HG02884 (cell line): Measurements from ENCODE around the gene GLP2R.

Source experiments
- ATAC-seq: cut with Tn5 transposase; IDR thresholded peaks from one replicate; pipeline ENCODE4 v1.9.1; 2021; ENCODE audit warnings: mild to moderate bottlenecking, moderate library complexity; ENCODE audit not compliant: unreplicated experiment

The GLP2R gene

GRCh38 chr17:9845306-9845705 lies 19.6 kb downstream of the GLP2R start:
- no peak for ATAC-seq

DNA sequence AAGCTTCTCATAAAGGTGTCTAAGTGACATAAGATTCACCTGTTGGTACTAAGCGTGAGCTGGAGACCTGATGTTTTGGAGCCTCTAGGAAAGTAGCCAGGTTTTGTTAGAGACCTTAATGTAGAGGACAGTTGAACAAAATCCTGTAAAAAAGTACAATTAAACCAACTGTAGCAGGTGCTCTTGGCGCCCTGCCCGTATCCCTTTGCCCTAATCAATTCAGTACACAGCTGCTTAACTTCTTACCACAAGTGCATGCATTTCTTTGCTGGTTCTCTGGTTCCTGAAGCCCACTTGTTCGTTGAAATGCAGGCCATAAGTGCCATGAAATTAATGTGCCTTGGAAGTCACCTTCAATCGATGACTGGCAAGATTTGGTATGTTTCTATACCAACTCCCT lies 24.4 kb downstream of the GLP2R start:
- no peak for ATAC-seq

- no peak for ATAC-seq
Observed at GRCh38 chr17:9854255-9854654, 28.5 kb downstream of the GLP2R start.

DNA sequence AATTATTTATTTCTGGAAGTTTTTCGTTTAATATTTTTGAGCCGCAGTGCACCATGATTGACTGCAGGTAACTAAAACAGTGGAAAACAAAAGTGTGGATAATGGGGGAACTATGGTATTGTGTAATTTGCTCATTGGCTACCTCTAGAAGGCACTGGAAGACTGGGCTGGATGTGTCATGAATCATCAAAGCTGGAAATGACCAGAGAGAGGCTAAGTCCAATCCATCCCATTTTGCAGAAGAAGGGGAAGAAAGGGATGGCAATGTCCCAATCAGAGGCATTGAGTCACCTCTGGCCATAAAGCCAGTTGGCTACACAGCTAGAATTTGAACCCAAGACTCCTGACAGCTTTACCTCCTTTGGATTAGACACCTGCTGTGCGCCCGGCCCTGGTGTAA lies 29.3 kb downstream of the GLP2R start:
- no peak for ATAC-seq

GRCh38 chr17:9859781-9860180 lies 34.1 kb downstream of the GLP2R start:
- ATAC-seq, result no peak

- no peak for ATAC-seq
Observed at GRCh38 chr17:9860851-9861250, 35.1 kb downstream of the GLP2R start.

GRCh38 chr17:9862220-9862619 lies 36.5 kb downstream of the GLP2R start:
- no peak for ATAC-seq

DNA sequence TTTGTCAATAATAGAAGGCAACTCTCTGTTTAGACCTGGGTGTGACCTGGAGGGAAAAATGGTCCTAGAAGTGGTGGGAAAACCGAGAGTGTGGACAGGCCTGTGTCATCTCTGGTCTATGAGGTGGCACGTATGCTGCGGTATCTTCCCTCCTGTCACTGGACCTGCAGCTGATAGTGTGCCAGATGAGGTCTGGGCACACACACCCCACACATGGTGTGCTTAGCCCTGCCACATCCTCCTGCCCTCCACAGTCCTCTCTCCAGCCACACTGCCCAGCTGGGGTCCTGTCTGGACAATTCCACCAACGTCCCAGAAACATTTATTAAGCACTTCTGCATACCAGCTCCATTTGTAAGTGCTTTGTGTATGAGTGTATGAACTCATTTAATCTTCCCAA lies 37.2 kb downstream of the GLP2R start:
- ATAC-seq, result no peak

GRCh38 chr17:9865586-9865985 lies 39.9 kb downstream of the GLP2R start:
- ATAC-seq, result no peak

DNA sequence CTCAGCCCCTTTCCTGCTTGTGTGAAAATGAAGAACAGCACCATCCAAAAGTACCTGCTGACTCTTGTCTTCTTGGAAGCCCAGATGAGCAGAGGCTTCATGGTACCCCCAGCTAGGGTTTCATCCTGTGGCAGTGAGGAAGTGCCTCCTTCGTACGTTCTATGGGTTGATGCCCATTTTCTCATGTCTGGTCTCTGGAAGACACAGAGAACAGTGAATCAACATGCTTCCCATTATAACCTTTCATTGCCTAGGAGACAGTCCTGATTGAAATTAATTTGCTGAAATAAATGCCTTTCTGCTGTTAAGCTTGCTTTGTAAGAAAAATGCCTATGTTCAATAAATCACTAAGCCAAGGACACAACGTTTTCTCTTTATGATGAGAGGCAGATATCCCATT lies 42.8 kb downstream of the GLP2R start:
- no peak for ATAC-seq

DNA sequence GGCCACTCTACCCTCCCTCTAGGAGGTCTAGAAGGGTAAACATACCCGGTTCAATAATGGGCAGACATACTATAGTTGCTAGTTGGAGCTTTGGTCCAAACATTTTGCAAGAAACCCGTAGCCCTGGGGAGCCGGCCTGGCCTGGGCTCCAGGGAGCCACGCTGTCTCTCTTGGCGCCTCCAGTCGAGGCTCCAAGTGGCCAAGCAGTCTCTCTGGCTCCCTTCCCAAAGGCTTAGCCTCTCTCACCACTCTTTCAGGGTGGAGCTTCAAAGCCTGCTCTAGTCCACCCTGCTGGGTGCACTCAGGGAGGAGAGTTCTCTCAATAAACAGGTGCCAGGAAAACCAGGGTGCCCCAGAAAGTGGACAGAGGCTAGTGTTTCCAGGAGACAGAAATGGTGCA lies 47.1 kb downstream of the GLP2R start:
- ATAC-seq, result no peak

- ATAC-seq, result no peak
Observed at GRCh38 chr17:9874722-9875121, 49.0 kb downstream of the GLP2R start.

GRCh38 chr17:9875441-9875840 lies 49.7 kb downstream of the GLP2R start:
- ATAC-seq, result no peak

GRCh38 chr17:9878356-9878755 lies 52.6 kb downstream of the GLP2R start:
- ATAC-seq, result no peak

GRCh38 chr17:9878786-9879525 lies 53.2 kb downstream of the GLP2R start:
- ATAC-seq, result no peak

DNA sequence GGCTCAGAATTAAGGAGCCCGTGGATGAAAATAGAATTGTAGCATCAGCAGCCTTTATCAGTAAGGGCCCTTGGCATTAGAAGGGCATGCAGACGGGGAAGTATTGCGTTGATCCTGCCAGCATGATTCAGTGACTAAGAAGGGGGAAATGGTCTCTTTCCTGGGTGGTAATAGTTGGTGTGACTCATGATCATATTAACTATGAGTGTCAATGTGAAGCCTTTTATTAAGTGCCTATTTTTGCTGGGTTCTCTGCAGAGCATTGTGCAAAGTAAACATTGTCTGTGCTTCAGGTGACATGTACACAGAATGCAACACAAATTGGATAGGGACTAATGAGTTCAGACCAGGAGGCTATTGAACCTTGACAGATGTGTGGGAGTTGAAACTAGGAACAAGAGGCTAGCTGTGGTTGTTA lies 54.9 kb downstream of the GLP2R start:
- ATAC-seq, result no peak

- no peak for ATAC-seq
Observed at GRCh38 chr17:9883451-9883850, 57.7 kb downstream of the GLP2R start.

- ATAC-seq, result no peak
Observed at GRCh38 chr17:9886141-9886930, 60.6 kb downstream of the GLP2R start.

GRCh38 chr17:9887508-9887907 lies 61.8 kb downstream of the GLP2R start:
- ATAC-seq, result no peak

DNA sequence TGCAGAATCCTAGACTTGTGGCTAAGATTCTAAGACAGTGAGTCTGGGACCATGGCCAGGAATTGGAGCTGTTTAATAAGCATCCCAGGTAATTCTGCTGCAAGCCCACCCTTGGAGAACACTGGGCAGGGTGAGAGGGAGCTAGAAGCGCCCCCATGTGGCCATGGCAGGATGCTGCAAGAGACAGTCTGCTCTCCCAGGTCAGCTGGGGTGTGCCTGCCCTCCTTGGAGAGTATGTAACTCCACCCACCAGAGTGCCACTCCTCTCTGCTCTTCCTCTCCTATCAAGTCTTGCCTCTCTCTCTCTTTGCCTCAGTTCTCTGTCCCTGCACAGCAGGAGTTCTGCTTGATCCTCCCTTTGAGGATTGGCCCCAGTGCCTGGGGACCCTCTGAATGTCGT lies 64.4 kb downstream of the GLP2R start:
- ATAC-seq, result no peak

DNA sequence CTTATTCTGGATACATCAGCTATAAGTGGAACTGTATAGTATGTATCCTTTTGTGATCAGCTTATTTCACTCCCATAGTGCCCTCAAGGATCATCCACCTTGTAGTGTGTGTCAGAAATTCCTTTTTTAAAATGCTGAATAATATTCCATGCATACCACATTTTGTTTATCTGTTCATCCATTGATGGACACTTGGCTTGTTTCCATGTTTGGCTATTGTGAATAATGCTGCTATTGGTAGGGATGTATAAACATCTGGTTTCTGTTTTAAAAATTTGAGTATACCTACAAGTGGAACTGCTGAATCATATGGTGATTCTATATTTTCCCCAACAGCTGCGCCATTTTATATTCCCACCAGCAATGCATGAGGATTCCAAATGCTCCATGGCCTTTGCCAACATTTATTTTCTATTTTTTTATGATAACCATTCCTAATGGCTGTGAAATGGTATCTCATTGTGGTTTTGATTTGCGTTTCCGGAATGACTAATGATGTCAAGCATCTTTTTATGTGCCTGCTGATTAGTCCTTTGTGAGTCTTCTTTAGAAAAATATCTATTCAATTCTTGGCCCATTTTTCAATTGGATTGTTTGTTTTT lies 67.8 kb downstream of the GLP2R start:
- no peak for ATAC-seq

- no peak for ATAC-seq
Observed at GRCh38 chr17:9894231-9894630, 68.5 kb downstream of the GLP2R start.
